ENCODE measurements around the gene KLF1.

Gene KLF1

GRCh38 chr19:12872941-12873890, 13.8 kb downstream of the KLF1 start:
- peak; percentile 81 for DNase-seq
- H3K27me3 ChIP-seq: no peaks in the 10 kb centered on the region
- H3K36me3 ChIP-seq: peaks cover 36% of the 10 kb centered on the region
- H3K4me3 ChIP-seq (ENCODE audit: low read depth, low read length): no peak overlapping the region
- H3K9me3 ChIP-seq: no peaks in the 10 kb centered on the region
- no peaks in the 10 kb centered on the region for H3K4me1 ChIP-seq
- TF ChIP-seq, protein P1, sequence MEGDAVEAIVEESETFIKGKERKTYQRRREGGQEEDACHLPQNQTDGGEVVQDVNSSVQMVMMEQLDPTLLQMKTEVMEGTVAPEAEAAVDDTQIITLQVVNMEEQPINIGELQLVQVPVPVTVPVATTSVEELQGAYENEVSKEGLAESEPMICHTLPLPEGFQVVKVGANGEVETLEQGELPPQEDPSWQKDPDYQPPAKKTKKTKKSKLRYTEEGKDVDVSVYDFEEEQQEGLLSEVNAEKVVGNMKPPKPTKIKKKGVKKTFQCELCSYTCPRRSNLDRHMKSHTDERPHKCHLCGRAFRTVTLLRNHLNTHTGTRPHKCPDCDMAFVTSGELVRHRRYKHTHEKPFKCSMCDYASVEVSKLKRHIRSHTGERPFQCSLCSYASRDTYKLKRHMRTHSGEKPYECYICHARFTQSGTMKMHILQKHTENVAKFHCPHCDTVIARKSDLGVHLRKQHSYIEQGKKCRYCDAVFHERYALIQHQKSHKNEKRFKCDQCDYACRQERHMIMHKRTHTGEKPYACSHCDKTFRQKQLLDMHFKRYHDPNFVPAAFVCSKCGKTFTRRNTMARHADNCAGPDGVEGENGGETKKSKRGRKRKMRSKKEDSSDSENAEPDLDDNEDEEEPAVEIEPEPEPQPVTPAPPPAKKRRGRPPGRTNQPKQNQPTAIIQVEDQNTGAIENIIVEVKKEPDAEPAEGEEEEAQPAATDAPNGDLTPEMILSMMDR (IDR thresholded peaks at IDR 0.05; ENCODE audit: low read depth, low read length): no peak

GRCh38 chr19:12872255-12872654, 14.7 kb downstream of the KLF1 start:
- no peaks in the 10 kb centered on the region for H3K9me3 ChIP-seq
- H3K36me3 ChIP-seq: peaks cover 42% of the 10 kb centered on the region
- H3K4me3 ChIP-seq (ENCODE audit: low read depth, low read length): no peak overlapping the region
- TF ChIP-seq, protein P1 (IDR thresholded peaks at IDR 0.05; ENCODE audit: low read depth, low read length): no peak
- no peak for DNase-seq
- no peaks in the 10 kb centered on the region for H3K4me1 ChIP-seq
- no peaks in the 10 kb centered on the region for H3K27me3 ChIP-seq

DNA sequence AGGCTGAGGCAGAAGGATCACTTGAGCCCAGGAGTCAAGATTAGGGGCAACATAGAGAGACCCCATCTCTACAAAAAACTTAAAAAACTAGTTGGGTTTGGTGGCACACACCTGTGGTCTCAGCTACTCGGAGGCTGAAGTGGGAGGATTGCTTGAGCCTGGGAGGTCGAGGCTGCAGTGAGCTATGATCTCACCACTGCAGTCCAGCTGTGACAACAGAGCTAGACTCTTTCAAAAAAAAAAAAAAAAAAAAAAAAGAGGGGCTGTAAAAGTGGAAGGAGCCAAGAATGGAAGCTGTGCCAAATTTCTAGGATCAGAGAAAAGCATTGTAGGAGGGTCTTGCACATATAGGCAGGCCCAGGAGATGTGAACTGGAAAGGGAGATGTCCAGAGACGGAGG, 15.3 kb downstream of the KLF1 start:
- Histone ChIP-seq H3K4me1 (no peaks in the 10 kb centered on the region), H3K4me3 (ENCODE audit: low read depth, low read length) (no peak overlapping the region), H3K9me3 (no peaks in the 10 kb centered on the region), H3K36me3 (peaks cover 42% of the 10 kb centered on the region), H3K27me3 (no peaks in the 10 kb centered on the region)
- DNase-seq: no peak
- TF ChIP-seq, protein P1 (IDR thresholded peaks at IDR 0.05; ENCODE audit: low read depth, low read length): no peak

GRCh38 chr19:12868540-12869112, 18.4 kb downstream of the KLF1 start:
- no peaks in the 10 kb centered on the region for H3K9me3 ChIP-seq
- DNase-seq: no peak
- no peaks in the 10 kb centered on the region for H3K27me3 ChIP-seq
- peaks cover 28% of the 10 kb centered on the region for H3K36me3 ChIP-seq
- H3K4me3 ChIP-seq (ENCODE audit: low read depth, low read length): no peak overlapping the region
- TF ChIP-seq, protein P1 (IDR thresholded peaks at IDR 0.05; ENCODE audit: low read depth, low read length): no peak
- no peaks in the 10 kb centered on the region for H3K4me1 ChIP-seq

DNA sequence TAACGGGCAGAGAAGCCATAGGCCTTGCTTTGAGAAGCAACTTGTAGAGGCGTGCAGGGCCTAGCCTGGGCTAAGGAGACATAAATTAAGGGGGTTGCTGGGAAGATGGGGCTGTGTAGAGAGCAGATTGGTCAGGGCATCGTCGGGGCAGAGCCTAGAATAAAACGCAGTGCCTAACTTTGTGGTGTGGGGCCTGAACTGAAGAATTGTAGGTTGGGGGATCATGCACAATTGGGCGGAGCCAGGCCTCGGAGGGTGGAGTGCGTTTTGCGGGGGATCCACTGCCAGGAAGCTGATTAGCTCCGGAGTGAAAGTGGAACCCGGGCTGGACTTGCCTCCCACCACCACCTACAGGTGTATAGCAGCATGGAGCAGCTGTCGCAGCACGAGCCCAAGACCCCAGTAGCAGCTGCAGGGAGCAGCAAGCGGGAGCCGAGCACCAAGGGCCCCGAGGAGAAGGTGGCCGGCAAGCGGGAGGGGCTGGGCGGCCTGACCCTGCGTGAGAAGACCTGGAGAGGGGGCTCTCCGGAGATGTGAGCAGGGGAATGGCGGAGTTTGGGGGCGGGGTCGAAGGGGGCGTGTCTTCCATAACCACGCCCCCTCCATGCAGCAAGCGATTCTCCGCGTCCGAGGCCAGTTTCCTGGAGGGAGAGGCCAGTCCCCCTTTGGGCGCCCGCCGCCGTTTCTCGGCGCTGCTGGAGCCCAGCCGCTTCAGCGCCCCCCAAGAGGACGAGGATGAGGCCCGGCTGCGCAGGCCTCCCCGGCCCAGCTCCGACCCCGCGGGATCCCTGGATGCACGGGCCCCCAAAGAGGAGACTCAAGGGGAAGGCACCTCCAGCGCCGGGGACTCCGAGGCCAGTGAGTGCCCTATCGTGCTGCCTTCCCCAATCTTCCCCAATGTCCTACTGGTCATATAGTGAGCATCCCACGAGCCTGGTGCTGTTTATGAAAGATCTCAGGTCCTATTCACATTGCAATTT, 19.6 kb downstream of the KLF1 start:
- no peak for DNase-seq
- H3K36me3 ChIP-seq: peaks cover 21% of the 10 kb centered on the region
- no peak overlapping the region for H3K4me3 ChIP-seq (ENCODE audit: low read depth, low read length)
- TF ChIP-seq, protein P1 (IDR thresholded peaks at IDR 0.05; ENCODE audit: low read depth, low read length): no peak
- H3K4me1 ChIP-seq: no peaks in the 10 kb centered on the region
- H3K9me3 ChIP-seq: no peaks in the 10 kb centered on the region
- H3K27me3 ChIP-seq: no peaks in the 10 kb centered on the region
